ENCODE measurements around the gene FUBP1.

GRCh38 chr1:77975907-77976306, 3.0 kb downstream of the FUBP1 start:
- TF ChIP-seq CTCF (IDR thresholded peaks at IDR 0.05; ENCODE audit: low read depth, low read length) (no peak), POLR2A (IDR thresholded peaks at IDR 0.05; ENCODE audit: extremely low read depth, insufficient read length) (no peak), MYC (IDR thresholded peaks at IDR 0.05; ENCODE audit: low read depth, low read length) (no peak), MAX (IDR thresholded peaks at IDR 0.05; ENCODE audit: low read depth, low read length) (no peak)
